Neural cell (in vitro differentiated cells): Measurements from ENCODE around the gene TELO2.

Experiments used
- CTCF ChIP-seq: fragments of 450-650 bp; IDR thresholded peaks from 2 replicates; pipeline ENCODE4 v1.5.1; 2014; ENCODE audit warnings: antibody characterized with exemption, mild to moderate bottlenecking, moderate library complexity; ENCODE audit not compliant: poor library complexity, severe bottlenecking
- EP300 ChIP-seq: fragments of 450-650 bp; conservative IDR thresholded peaks from 2 replicates; pipeline ENCODE4 v1.6.1; 2014; ENCODE audit warnings: antibody characterized with exemption, mild to moderate bottlenecking, moderate library complexity; ENCODE audit not compliant: poor library complexity, severe bottlenecking
- EZH2 ChIP-seq: fragments of 200-600, 300-800 bp; shearing (Covaris generic), sonication (generic); IDR thresholded peaks from 2 replicates; pipeline ENCODE4 v1.6.1; 2014; ENCODE audit warnings: antibody characterized with exemption, low read length, borderline replicate concordance, mild to moderate bottlenecking; ENCODE audit not compliant: insufficient read depth, poor library complexity, severe bottlenecking
- POLR2AphosphoS5 ChIP-seq: IDR thresholded peaks from 2 replicates; pipeline ENCODE4 v1.6.1; 2012
- RAD21 ChIP-seq: fragments of 450-650 bp; conservative IDR thresholded peaks from 2 replicates; pipeline ENCODE4 v1.6.1; 2014; ENCODE audit warnings: antibody characterized with exemption, mild to moderate bottlenecking, moderate library complexity
- REST ChIP-seq: IDR thresholded peaks from 2 replicates; pipeline ENCODE4 v1.6.1; 2012; ENCODE audit warnings: borderline replicate concordance
- SMC3 ChIP-seq: fragments of 450-650 bp; conservative IDR thresholded peaks from 2 replicates; pipeline ENCODE4 v1.6.1; 2014; ENCODE audit warnings: antibody characterized with exemption, mild to moderate bottlenecking, moderate library complexity; ENCODE audit not compliant: poor library complexity
- TAF1 ChIP-seq: IDR thresholded peaks from 2 replicates; pipeline ENCODE4 v1.6.1; 2012; ENCODE audit warnings: low read depth

GRCh38 chr16:1477033-1477432, 16.1 kb upstream of the TELO2 start:
- TF ChIP-seq EP300: no peak
- no peak for TF ChIP-seq CTCF
- TF ChIP-seq REST: no peak
- no peak for TF ChIP-seq SMC3
- no peak for TF ChIP-seq POLR2AphosphoS5
- TF ChIP-seq EZH2: no peak
- TF ChIP-seq TAF1: no peak
- TF ChIP-seq RAD21: no peak
